HG03571 (cell line): ENCODE measurements around the gene CRADD.
"Not testable (repeated sequence)": the region's sequence is repeated elsewhere in the genome, so short reads cannot be mapped to it uniquely, and the experiment has no call there.

Source experiments
- ATAC-seq: cut with Tn5 transposase; IDR thresholded peaks from one replicate; pipeline ENCODE4 v1.9.1; 2021; ENCODE audit not compliant: unreplicated experiment

Gene CRADD

GRCh38 chr12:93921521-93921920 is 244.3 kb downstream of the CRADD start:
- no peak for ATAC-seq

- ATAC-seq, result no peak
Observed at GRCh38 chr12:93922583-93923006, 245.4 kb downstream of the CRADD start.

- no peak for ATAC-seq
Observed at GRCh38 chr12:93924367-93924766, 247.2 kb downstream of the CRADD start.

- ATAC-seq, result no peak
Observed at GRCh38 chr12:93925585-93926205, 248.5 kb downstream of the CRADD start.

GRCh38 chr12:93926237-93926636 is 249.1 kb downstream of the CRADD start:
- ATAC-seq, result no peak

GRCh38 chr12:93929081-93929480 is 251.9 kb downstream of the CRADD start:
- not testable (repeated sequence) for ATAC-seq

- no peak for ATAC-seq
Observed at GRCh38 chr12:93937812-93938211, 260.6 kb downstream of the CRADD start.

- ATAC-seq, result no peak
Observed at GRCh38 chr12:93938317-93938716, 261.1 kb downstream of the CRADD start.

- no peak for ATAC-seq
Observed at GRCh38 chr12:93938931-93939330, 261.8 kb downstream of the CRADD start.

GRCh38 chr12:93939641-93940325 is 262.6 kb downstream of the CRADD start:
- ATAC-seq, result no peak

GRCh38 chr12:93943780-93944179 is 266.6 kb downstream of the CRADD start:
- ATAC-seq, result no peak

- ATAC-seq, result no peak
Observed at GRCh38 chr12:93944201-93944600, 267.0 kb downstream of the CRADD start.
